K562 (cell line): Measurements from ENCODE around the gene FBXO9.

Experiments used
- BACH1 ChIP-seq: fragments of 200-800 bp; sonication (Bioruptor generic); IDR thresholded peaks from 2 replicates; pipeline ENCODE4 v1.6.1; 2016; ENCODE audit warnings: missing genetic modification characterization, missing compliant biosample characterization
- CBX2 ChIP-seq: fragments of 200-600 bp; sonication (generic); IDR thresholded peaks from one replicate; pipeline ENCODE4 v1.6.1; 2012; ENCODE audit warnings: mild to moderate bottlenecking, low read length, inconsistent platforms; ENCODE audit not compliant: insufficient read depth, poor library complexity, severe bottlenecking
- MAZ ChIP-seq, 2 experiments: fragments of 450-650 bp in 1 of 2; sonication (generic) in 1 of 2; formaldehyde crosslinking; IDR thresholded peaks in 1 of 2; conservative IDR thresholded peaks in 1 of 2; 2 replicates each; pipeline versions ENCODE4 v1.4.0 to v1.5.0; 2020; ENCODE audit warnings: mild to moderate bottlenecking in 1 of 2, missing genetic modification reagents in 1 of 2
- POLR2AphosphoS5 ChIP-seq: IDR thresholded peaks from 2 replicates; pipeline ENCODE4 v1.6.1; 2011; ENCODE audit warnings: mild to moderate bottlenecking, low read depth, low read length, moderate library complexity; ENCODE audit not compliant: control insufficient read depth, insufficient read depth
- RCOR1 ChIP-seq, 2 experiments: IDR thresholded peaks; 2 replicates each; pipeline ENCODE4 v1.6.1; 2012; ENCODE audit warnings: low read depth in 2 of 2, low read length in 2 of 2, borderline replicate concordance in 1 of 2, improper control_type of control experiment in 1 of 2
- REST ChIP-seq, 2 experiments: fragments of 450-650 bp; formaldehyde crosslinking in 1 of 2; IDR thresholded peaks; 2 replicates each; pipeline versions ENCODE4 v1.4.0 to v1.6.1; 2014 to 2020; ENCODE audit warnings: mild to moderate bottlenecking in 2 of 2, borderline replicate concordance in 1 of 2, low read depth in 1 of 2
- RNF2 ChIP-seq: sonication (generic); IDR thresholded peaks from 2 replicates; pipeline ENCODE4 v1.6.1; 2016
- TCF7L2 ChIP-seq: fragments of 150-350 bp; IDR thresholded peaks from 2 replicates; pipeline ENCODE4 v1.6.1; 2016; ENCODE audit warnings: low read depth, mild to moderate bottlenecking, low read length, moderate library complexity
- ZNF133 ChIP-seq: fragments of 250-450 bp; sonication (Bioruptor Pico); IDR thresholded peaks from 2 replicates; pipeline ENCODE4 v1.4.0; 2020; ENCODE audit warnings: mild to moderate bottlenecking
- TF ChIP-seq, protein P1 (sequence below): sonication (generic); formaldehyde crosslinking; IDR thresholded peaks from 2 replicates; pipeline ENCODE4 v1.8.1; 2023; ENCODE audit warnings: mild to moderate bottlenecking, missing genetic modification reagents
- TF ChIP-seq, protein P2 (sequence below), 3 experiments: IDR thresholded peaks in 2 of 3; conservative IDR thresholded peaks in 1 of 3; 2 replicates each; pipeline ENCODE4 v1.5.1; 2011 to 2012; ENCODE audit warnings: low read length in 3 of 3, mild to moderate bottlenecking in 3 of 3, control low read depth in 2 of 3, improper control_type of control experiment in 1 of 3, inconsistent platforms in 1 of 3, low read depth in 1 of 3, mixed read lengths in 1 of 3, moderate library complexity in 1 of 3; ENCODE audit not compliant: insufficient read depth in 2 of 3

DNA sequence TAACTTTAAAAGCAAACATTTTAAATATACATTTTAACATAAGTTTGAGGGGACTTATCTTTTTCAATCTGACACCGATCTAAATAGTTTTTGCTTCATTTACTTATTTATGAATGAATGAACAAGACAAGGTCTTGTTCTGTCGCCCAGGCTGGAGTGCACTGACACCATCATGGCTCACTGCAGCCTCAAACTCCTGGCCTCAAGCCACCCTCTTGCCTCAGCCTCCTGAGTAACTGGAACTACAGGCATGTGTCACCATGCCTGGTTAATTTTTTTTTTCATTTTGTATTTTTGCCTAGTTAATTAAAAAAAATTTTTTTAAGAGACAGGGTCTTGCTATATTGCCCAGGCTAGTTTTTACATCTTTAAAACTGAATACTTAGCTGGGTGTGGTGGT lies 25.4 kb downstream of the FBXO9 start:
- TF ChIP-seq ZNF133 (CRISPR knock-in tag) (no peak), TCF7L2 (no peak), BACH1 (tag) (no peak), RNF2 (no peak), REST (IDR thresholded peaks at IDR 0.05; ENCODE audit: borderline replicate concordance) (no peak), REST (CRISPR knock-in tag; IDR thresholded peaks at IDR 0.05; ENCODE audit: low read depth) (no peak), CBX2 (no peak), POLR2AphosphoS5 (no peak), MAZ (CRISPR knock-in tag; conservative IDR thresholded peaks at IDR 0.05 in 1 of 2, IDR thresholded peaks at IDR 0.05 in 1 of 2) (no peak), RCOR1 (IDR thresholded peaks at IDR 0.05; ENCODE audit: borderline replicate concordance in 1 of 2, low read depth in 2 of 2, low read length in 2 of 2) (no peak)
- TF ChIP-seq, protein P1, sequence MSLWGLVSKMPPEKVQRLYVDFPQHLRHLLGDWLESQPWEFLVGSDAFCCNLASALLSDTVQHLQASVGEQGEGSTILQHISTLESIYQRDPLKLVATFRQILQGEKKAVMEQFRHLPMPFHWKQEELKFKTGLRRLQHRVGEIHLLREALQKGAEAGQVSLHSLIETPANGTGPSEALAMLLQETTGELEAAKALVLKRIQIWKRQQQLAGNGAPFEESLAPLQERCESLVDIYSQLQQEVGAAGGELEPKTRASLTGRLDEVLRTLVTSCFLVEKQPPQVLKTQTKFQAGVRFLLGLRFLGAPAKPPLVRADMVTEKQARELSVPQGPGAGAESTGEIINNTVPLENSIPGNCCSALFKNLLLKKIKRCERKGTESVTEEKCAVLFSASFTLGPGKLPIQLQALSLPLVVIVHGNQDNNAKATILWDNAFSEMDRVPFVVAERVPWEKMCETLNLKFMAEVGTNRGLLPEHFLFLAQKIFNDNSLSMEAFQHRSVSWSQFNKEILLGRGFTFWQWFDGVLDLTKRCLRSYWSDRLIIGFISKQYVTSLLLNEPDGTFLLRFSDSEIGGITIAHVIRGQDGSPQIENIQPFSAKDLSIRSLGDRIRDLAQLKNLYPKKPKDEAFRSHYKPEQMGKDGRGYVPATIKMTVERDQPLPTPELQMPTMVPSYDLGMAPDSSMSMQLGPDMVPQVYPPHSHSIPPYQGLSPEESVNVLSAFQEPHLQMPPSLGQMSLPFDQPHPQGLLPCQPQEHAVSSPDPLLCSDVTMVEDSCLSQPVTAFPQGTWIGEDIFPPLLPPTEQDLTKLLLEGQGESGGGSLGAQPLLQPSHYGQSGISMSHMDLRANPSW, result no peak
- TF ChIP-seq, protein P2, sequence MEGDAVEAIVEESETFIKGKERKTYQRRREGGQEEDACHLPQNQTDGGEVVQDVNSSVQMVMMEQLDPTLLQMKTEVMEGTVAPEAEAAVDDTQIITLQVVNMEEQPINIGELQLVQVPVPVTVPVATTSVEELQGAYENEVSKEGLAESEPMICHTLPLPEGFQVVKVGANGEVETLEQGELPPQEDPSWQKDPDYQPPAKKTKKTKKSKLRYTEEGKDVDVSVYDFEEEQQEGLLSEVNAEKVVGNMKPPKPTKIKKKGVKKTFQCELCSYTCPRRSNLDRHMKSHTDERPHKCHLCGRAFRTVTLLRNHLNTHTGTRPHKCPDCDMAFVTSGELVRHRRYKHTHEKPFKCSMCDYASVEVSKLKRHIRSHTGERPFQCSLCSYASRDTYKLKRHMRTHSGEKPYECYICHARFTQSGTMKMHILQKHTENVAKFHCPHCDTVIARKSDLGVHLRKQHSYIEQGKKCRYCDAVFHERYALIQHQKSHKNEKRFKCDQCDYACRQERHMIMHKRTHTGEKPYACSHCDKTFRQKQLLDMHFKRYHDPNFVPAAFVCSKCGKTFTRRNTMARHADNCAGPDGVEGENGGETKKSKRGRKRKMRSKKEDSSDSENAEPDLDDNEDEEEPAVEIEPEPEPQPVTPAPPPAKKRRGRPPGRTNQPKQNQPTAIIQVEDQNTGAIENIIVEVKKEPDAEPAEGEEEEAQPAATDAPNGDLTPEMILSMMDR (IDR thresholded peaks at IDR 0.05 in 2 of 3, conservative IDR thresholded peaks at IDR 0.05 in 1 of 3; ENCODE audit: insufficient read depth in 2 of 3, low read depth in 1 of 3, low read length in 3 of 3), result no peak
